ENCODE results near the gene ALPL. TPM values are rescaled to one million over a fixed set of nuclear protein-coding genes. Genes with fewer than 3 reads are reported as not detected.

Gene ALPL
- total and polyA plus RNA-seq, 10 of the 15 experiments (the other 5 are each of a cell fraction or from before 2014, with no cell fraction given): 0.07 to 0.59 (median 0.31) TPM; not detected in 2

GRCh38 chr1:21507511-21508270 is 1.5 kb upstream of the ALPL start:
- Histone ChIP-seq H3K9me3 (replicated peaks; ENCODE audit: control insufficient read depth, insufficient read depth, low read length) (no peaks in the 10 kb centered on the region), H3K27me3 (replicated peaks in 1 of 2; ENCODE audit: control insufficient read depth in 2 of 2, insufficient read depth in 2 of 2, low read length in 1 of 2) (peaks cover 2 to 16% of the 10 kb centered on the region in 2 experiments), H3K27ac (ENCODE audit: control insufficient read depth, insufficient read depth) (no peak overlapping the region), H3K4me2 (ENCODE audit: control insufficient read depth, insufficient read depth) (no peak overlapping the region), H3K9ac (ENCODE audit: control insufficient read depth, insufficient read depth, low read length) (no peak overlapping the region), H3K4me1 (ENCODE audit: control insufficient read depth, insufficient read depth, low read length) (no peaks in the 10 kb centered on the region), H3K79me2 (ENCODE audit: control insufficient read depth, insufficient read depth, low read length) (no peaks in the 10 kb centered on the region), H2AFZ (ENCODE audit: control insufficient read depth, low read depth, low read length) (no peak overlapping the region), H3K36me3 (ENCODE audit: control insufficient read depth in 2 of 2, insufficient read depth in 2 of 2, low read length in 1 of 2) (no peaks in the 10 kb centered on the region), H3K4me3 (no peak overlapping the region), H4K20me1 (ENCODE audit: control insufficient read depth, insufficient read depth) (no peaks in the 10 kb centered on the region)
- BruUV-seq (replicated peaks): no TSS peak
- DNase-seq (ENCODE audit: low read depth, low spot score) (no peak), ATAC-seq (no peak), FAIRE-seq (no peak)
- in situ Hi-C loops (cut with MboI): no loop called here
- TF ChIP-seq ZNF592 (IDR thresholded peaks at IDR 0.05) (no peak), RAD21 (IDR thresholded peaks at IDR 0.05; ENCODE audit: insufficient read depth, low read depth, low read length) (no peak), FOXM1 (IDR thresholded peaks at IDR 0.05; ENCODE audit: low read depth, low read length) (no peak), GATAD2B (conservative IDR thresholded peaks at IDR 0.05; ENCODE audit: low read depth) (no peak), SMAD5 (IDR thresholded peaks at IDR 0.05; ENCODE audit: low read depth) (no peak), MXI1 (IDR thresholded peaks at IDR 0.05; ENCODE audit: low read depth, low read length) (no peak), CBFB (IDR thresholded peaks at IDR 0.05; ENCODE audit: low read depth) (no peak)
- 0% methylated on average over 1 of the region's 1 CpG for WGBS (ENCODE audit: insufficient coverage, insufficient replicate concordance, low lambda C conversion rate, missing lambda C conversion rate)
- intact Hi-C loops (cut with micrococcal nuclease; ENCODE audit: unreplicated experiment): no loop called here
- ChIA-PET POLR2A (no interaction called here), SMC1A (ENCODE audit: uncharacterized antibody, unreplicated experiment) (interaction anchor here (1.0 to 18.6 kb wide), 3 partner anchors 12 to 153 kb away, joined by 3 to 326 read pairs (median 3); no protein-coding TSS in a partner anchor), CTCF (interaction anchor here (0.7 to 14.7 kb wide), 4 partner anchors 9 to 633 kb away, joined by 3 to 327 read pairs (median 4); no protein-coding TSS in a partner anchor), RAD21 (ENCODE audit: unreplicated experiment) (interaction anchor here (1.0 to 9.8 kb wide), 2 partner anchors 27 to 253 kb away, joined by 3 to 109 read pairs; no protein-coding TSS in a partner anchor)

All from GM12878 (cell line).